ENCODE measurements around the gene BMAL1.

GRCh38 chr11:13228572-13228971 lies 49.0 kb upstream of the BMAL1 start:
- TF ChIP-seq POU6F1 (CRISPR knock-in tag; IDR thresholded peaks at IDR 0.05; ENCODE audit: borderline replicate concordance, low read depth) (no peak), CREB5 (CRISPR knock-in tag; IDR thresholded peaks at IDR 0.05; ENCODE audit: low read depth) (no peak), TOX (CRISPR knock-in tag; IDR thresholded peaks at IDR 0.05; ENCODE audit: borderline replicate concordance) (no peak), ISL1 (CRISPR knock-in tag; IDR thresholded peaks at IDR 0.05) (no peak), CSRNP3 (CRISPR knock-in tag; IDR thresholded peaks at IDR 0.05) (no peak), ZFP3 (CRISPR knock-in tag; IDR thresholded peaks at IDR 0.05) (no peak), SNAI2 (CRISPR knock-in tag; IDR thresholded peaks at IDR 0.05) (no peak), TSHZ2 (CRISPR knock-in tag; IDR thresholded peaks at IDR 0.05) (no peak), RARB (CRISPR knock-in tag; IDR thresholded peaks at IDR 0.05) (no peak), ZFP30 (CRISPR knock-in tag; IDR thresholded peaks at IDR 0.05) (no peak), ZNF8 (CRISPR knock-in tag; IDR thresholded peaks at IDR 0.05) (no peak), PATZ1 (CRISPR knock-in tag; IDR thresholded peaks at IDR 0.05; ENCODE audit: borderline replicate concordance) (no peak), BACH2 (CRISPR knock-in tag; IDR thresholded peaks at IDR 0.05; ENCODE audit: borderline replicate concordance) (no peak), CSDC2 (CRISPR knock-in tag; IDR thresholded peaks at IDR 0.05) (no peak)
